H9 (cell line): ENCODE measurements around the gene METAP2. TPM values are rescaled to one million over a fixed set of nuclear protein-coding genes. Genes with fewer than 3 reads are reported as not detected.

Experiments
- DNase-seq: peaks from one replicate; pipeline ENCODE4 v3.0.0-alpha.2; 2017
- H2AFZ ChIP-seq: one replicate; pipeline ENCODE4 v1.6.1; 2013; ENCODE audit warnings: mild to moderate bottlenecking, low read length, control low read depth, moderate library complexity
- H2AK5ac ChIP-seq: 2 replicates; pipeline ENCODE4 v1.6.1; 2013; ENCODE audit warnings: low read length, control low read depth, mixed read lengths; ENCODE audit not compliant: insufficient read length
- H2BK120ac ChIP-seq: one replicate; pipeline ENCODE4 v1.6.1; 2013; ENCODE audit warnings: low read depth, mild to moderate bottlenecking, low read length, control low read depth, inconsistent platforms; ENCODE audit not compliant: poor library complexity, severe bottlenecking
- H2BK12ac ChIP-seq: 2 replicates; pipeline ENCODE4 v1.6.1; 2013; ENCODE audit warnings: low read length, control low read depth, mixed read lengths, low read depth; ENCODE audit not compliant: insufficient read length
- H2BK15ac ChIP-seq: 2 replicates; pipeline ENCODE4 v1.6.1; 2013; ENCODE audit warnings: low read depth, low read length, control low read depth
- H2BK20ac ChIP-seq: one replicate; pipeline ENCODE4 v1.6.1; 2013; ENCODE audit warnings: low read depth, mild to moderate bottlenecking, low read length, control low read depth, inconsistent platforms; ENCODE audit not compliant: poor library complexity, severe bottlenecking
- H2BK5ac ChIP-seq: 2 replicates; pipeline ENCODE4 v1.6.1; 2013; ENCODE audit warnings: low read length, control low read depth, mixed read lengths; ENCODE audit not compliant: insufficient read length
- H3K14ac ChIP-seq: 2 replicates; pipeline ENCODE4 v1.6.1; 2013; ENCODE audit warnings: low read length, control low read depth; ENCODE audit not compliant: insufficient read depth
- H3K18ac ChIP-seq: 2 replicates; pipeline ENCODE4 v1.6.1; 2013; ENCODE audit warnings: low read depth, mild to moderate bottlenecking, mixed read lengths, low read length, control low read depth; ENCODE audit not compliant: insufficient read length
- H3K23ac ChIP-seq: 2 replicates; pipeline ENCODE4 v1.6.1; 2013; ENCODE audit warnings: low read length, control low read depth, mixed read lengths, low read depth; ENCODE audit not compliant: insufficient read length
- H3K23me2 ChIP-seq: 2 replicates; pipeline ENCODE4 v1.6.1; 2013; ENCODE audit warnings: low read depth, mild to moderate bottlenecking, mixed read lengths, low read length, control low read depth; ENCODE audit not compliant: insufficient read length, poor library complexity, severe bottlenecking
- H3K27ac ChIP-seq: 2 replicates; pipeline ENCODE4 v1.5.1; 2013; ENCODE audit warnings: low read length, control low read depth, mixed read lengths, low read depth; ENCODE audit not compliant: insufficient read length
- H3K27me3 ChIP-seq: 2 replicates; pipeline ENCODE4 v1.6.1; 2013; ENCODE audit warnings: low read length, control low read depth, inconsistent platforms; ENCODE audit not compliant: insufficient read depth
- H3K4ac ChIP-seq: 2 replicates; pipeline ENCODE4 v1.6.1; 2013; ENCODE audit warnings: low read depth, mild to moderate bottlenecking, control low read depth, inconsistent platforms, low read length, moderate library complexity
- H3K4me1 ChIP-seq: 2 replicates; pipeline ENCODE4 v1.6.1; 2013; ENCODE audit warnings: low read length, control low read depth, inconsistent platforms; ENCODE audit not compliant: insufficient read depth
- H3K4me2 ChIP-seq: 2 replicates; pipeline ENCODE4 v1.6.1; 2013; ENCODE audit warnings: low read length, control low read depth, mixed read lengths; ENCODE audit not compliant: insufficient read length, insufficient read depth
- H3K56ac ChIP-seq: 2 replicates; pipeline ENCODE4 v1.6.1; 2013; ENCODE audit warnings: low read depth, mild to moderate bottlenecking, mixed read lengths, low read length, control low read depth; ENCODE audit not compliant: insufficient read length
- H3K79me1 ChIP-seq: 2 replicates; pipeline ENCODE4 v1.6.1; 2013; ENCODE audit warnings: low read depth, mild to moderate bottlenecking, moderate library complexity, low read length, control low read depth, inconsistent platforms; ENCODE audit not compliant: insufficient read depth, poor library complexity, severe bottlenecking
- H3K79me2 ChIP-seq: 2 replicates; pipeline ENCODE4 v1.6.1; 2013; ENCODE audit warnings: low read length, control low read depth, inconsistent platforms; ENCODE audit not compliant: insufficient read depth
- H3K9ac ChIP-seq: 2 replicates; pipeline ENCODE4 v1.6.1; 2013; ENCODE audit warnings: low read length, control low read depth, mixed read lengths; ENCODE audit not compliant: insufficient read length; ENCODE audit errors: extremely low read depth
- H3K9me3 ChIP-seq: one replicate; pipeline ENCODE4 v1.6.1; 2013; ENCODE audit warnings: low read depth, low read length, inconsistent platforms; ENCODE audit not compliant: control insufficient read depth
- H3T11ph ChIP-seq: one replicate; pipeline ENCODE4 v1.6.1; 2013; ENCODE audit warnings: mild to moderate bottlenecking, low read length, control low read depth, inconsistent platforms
- H4K20me1 ChIP-seq: one replicate; pipeline ENCODE4 v1.6.1; 2013; ENCODE audit not compliant: control insufficient read depth, insufficient read length, insufficient read depth
- H4K5ac ChIP-seq: 2 replicates; pipeline ENCODE4 v1.6.1; 2013; ENCODE audit warnings: low read depth, mild to moderate bottlenecking, mixed read lengths, low read length, control low read depth; ENCODE audit not compliant: insufficient read length
- H4K8ac ChIP-seq: replicated peaks from 2 replicates; pipeline ENCODE4 v1.6.1; 2013; ENCODE audit warnings: low read length, control low read depth, mixed read lengths, low read depth; ENCODE audit not compliant: insufficient read length
- H4K91ac ChIP-seq: 2 replicates; pipeline ENCODE4 v1.6.1; 2013; ENCODE audit warnings: low read depth, mild to moderate bottlenecking, moderate library complexity, mixed read lengths, low read length, control low read depth; ENCODE audit not compliant: insufficient read length
- H3K27ac Mint-ChIP-seq, 3 experiments: 2 replicates in 2 of 3; 3 replicates in 1 of 3; pipeline ENCODE4 v1.8.0; 2020 to 2021; ENCODE audit warnings: mixed read lengths in 3 of 3, mild to moderate bottlenecking in 1 of 3, moderate library complexity in 1 of 3
- H3K27me3 Mint-ChIP-seq: 2 replicates; pipeline ENCODE4 v1.8.0; 2021; ENCODE audit warnings: low read depth, mild to moderate bottlenecking, moderate library complexity, mixed read lengths
- H3K36me3 Mint-ChIP-seq, 3 experiments: 2 replicates in 2 of 3; 3 replicates in 1 of 3; pipeline ENCODE4 v1.8.0; 2020 to 2021; ENCODE audit warnings: low read depth in 3 of 3, mixed read lengths in 3 of 3; ENCODE audit not compliant: insufficient read depth in 1 of 3
- H3K4me1 Mint-ChIP-seq, 2 experiments: 2 replicates each; pipeline ENCODE4 v1.8.0; 2020; ENCODE audit warnings: mixed read lengths in 2 of 2
- H3K4me3 Mint-ChIP-seq, 2 experiments: 2 replicates in 1 of 2; 3 replicates in 1 of 2; pipeline ENCODE4 v1.8.0; 2020 to 2021; ENCODE audit warnings: mild to moderate bottlenecking in 2 of 2, mixed read lengths in 2 of 2, moderate library complexity in 1 of 2
- H3K9me3 Mint-ChIP-seq, 2 experiments: 2 replicates in 1 of 2; 3 replicates in 1 of 2; pipeline ENCODE4 v1.8.0; 2020; ENCODE audit warnings: mild to moderate bottlenecking in 2 of 2, mixed read lengths in 2 of 2, moderate library complexity in 1 of 2
- WGBS: extraction: QIAGEN DNeasy Blood & Tissue Kit; methylation state at CpG from one replicate; pipeline ENCODE4 v1.1.7; 2013; ENCODE audit warnings: missing lambda C conversion rate, low lambda C conversion rate, mixed read lengths; ENCODE audit not compliant: insufficient read length; ENCODE audit errors: extremely low coverage; 5-methylcytosine and 5-hydroxymethylcytosine counted together
- total RNA-seq: library from RNA; stranded (reverse); gene quantifications from 2 replicates; pipeline ENCODE4 v1.2.1, GENCODE V29; 2021
- TF ChIP-seq, protein P1 (sequence below): fragments of 200-600 bp; sonication (generic); conservative IDR thresholded peaks from 3 replicates; pipeline ENCODE4 v1.8.0; 2021; ENCODE audit warnings: antibody characterized with exemption, mild to moderate bottlenecking

The METAP2 gene
- total RNA-seq, 1 experiment from 2014 or later, result 140 TPM

DNA sequence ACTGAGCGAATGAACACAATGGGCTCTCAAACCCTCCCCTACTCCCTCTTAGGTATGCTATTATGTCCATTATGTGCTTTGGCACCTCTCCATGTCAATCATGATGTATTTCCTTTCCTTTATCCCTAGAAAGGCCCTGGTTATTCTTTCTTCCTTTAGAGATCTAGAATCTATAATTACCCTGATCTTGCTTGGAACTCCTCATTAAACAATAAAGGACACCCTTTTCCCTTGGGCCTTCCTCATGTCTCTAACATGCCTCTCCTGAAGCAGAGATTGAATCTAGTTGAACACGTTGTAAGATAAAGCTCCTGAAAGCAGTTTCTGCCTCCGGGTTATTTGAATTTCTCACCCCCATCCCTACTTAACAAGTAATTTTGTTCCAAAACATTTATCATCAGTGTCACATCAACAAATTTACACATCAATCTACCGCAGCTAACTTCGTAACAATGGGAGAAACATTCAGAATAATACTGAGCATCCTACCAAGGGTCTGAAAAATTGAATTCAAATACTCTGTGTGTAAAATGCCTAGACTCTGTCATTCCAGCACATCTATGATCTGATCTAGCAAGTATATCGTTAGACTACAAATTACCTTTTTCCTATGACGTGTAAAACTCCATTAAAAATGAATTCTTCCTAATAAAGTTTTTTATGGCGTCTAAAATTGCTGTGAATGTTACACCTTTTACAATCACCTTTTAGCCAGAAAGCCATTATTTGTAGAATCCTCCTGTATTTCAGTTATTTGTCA, 72.0 kb downstream of the METAP2 start:
- peaks cover 0 to 5% of the 10 kb centered on the region in 2 experiments; a peak in 2 of 5 replicates for H3K9me3 Mint-ChIP-seq
- H3K14ac ChIP-seq, result no peak overlapping the region
- H4K91ac ChIP-seq, result no peak overlapping the region
- H2BK12ac ChIP-seq, result no peak overlapping the region
- H3K56ac ChIP-seq, result no peak overlapping the region
- peak overlapping the region; percentile 83 to 96 for H3K4me3 Mint-ChIP-seq
- no peaks in the 10 kb centered on the region for H4K20me1 ChIP-seq
- no peak overlapping the region for H2AFZ ChIP-seq
- H2BK5ac ChIP-seq, result no peak overlapping the region
- H3K27ac Mint-ChIP-seq, result peak overlapping the region; percentile 11 to 99 (median 93)
- H3K79me1 ChIP-seq, result peaks cover 3% of the 10 kb centered on the region
- no peak overlapping the region for H3K4ac ChIP-seq
- peaks cover 32% of the 10 kb centered on the region; the same call in 1 of the 2 replicates for H3K79me2 ChIP-seq
- peak overlapping the region; percentile 83 for H3K27ac ChIP-seq
- H2AK5ac ChIP-seq, result no peak overlapping the region
- H3K18ac ChIP-seq, result no peak overlapping the region
- DNase-seq, result no peak
- peak overlapping the region; percentile 50 for H3K9ac ChIP-seq
- H3K23me2 ChIP-seq, result no peaks in the 10 kb centered on the region
- H4K5ac ChIP-seq, result no peak overlapping the region
- WGBS, result 100% methylated on average over 2 of the region's 8 CpGs
- no peak overlapping the region for H3T11ph ChIP-seq
- no peak overlapping the region for H4K8ac ChIP-seq
- peaks cover 1% of the 10 kb centered on the region; the same call in 1 of the 2 replicates for H3K27me3 Mint-ChIP-seq
- no peaks in the 10 kb centered on the region; the same call in 1 of the 2 replicates for H3K4me1 ChIP-seq
- TF ChIP-seq, protein P1, sequence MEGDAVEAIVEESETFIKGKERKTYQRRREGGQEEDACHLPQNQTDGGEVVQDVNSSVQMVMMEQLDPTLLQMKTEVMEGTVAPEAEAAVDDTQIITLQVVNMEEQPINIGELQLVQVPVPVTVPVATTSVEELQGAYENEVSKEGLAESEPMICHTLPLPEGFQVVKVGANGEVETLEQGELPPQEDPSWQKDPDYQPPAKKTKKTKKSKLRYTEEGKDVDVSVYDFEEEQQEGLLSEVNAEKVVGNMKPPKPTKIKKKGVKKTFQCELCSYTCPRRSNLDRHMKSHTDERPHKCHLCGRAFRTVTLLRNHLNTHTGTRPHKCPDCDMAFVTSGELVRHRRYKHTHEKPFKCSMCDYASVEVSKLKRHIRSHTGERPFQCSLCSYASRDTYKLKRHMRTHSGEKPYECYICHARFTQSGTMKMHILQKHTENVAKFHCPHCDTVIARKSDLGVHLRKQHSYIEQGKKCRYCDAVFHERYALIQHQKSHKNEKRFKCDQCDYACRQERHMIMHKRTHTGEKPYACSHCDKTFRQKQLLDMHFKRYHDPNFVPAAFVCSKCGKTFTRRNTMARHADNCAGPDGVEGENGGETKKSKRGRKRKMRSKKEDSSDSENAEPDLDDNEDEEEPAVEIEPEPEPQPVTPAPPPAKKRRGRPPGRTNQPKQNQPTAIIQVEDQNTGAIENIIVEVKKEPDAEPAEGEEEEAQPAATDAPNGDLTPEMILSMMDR, result no peak
- H3K9me3 ChIP-seq, result no peaks in the 10 kb centered on the region
- no peak overlapping the region for H3K23ac ChIP-seq
- peak overlapping the region; percentile 92 for H3K4me2 ChIP-seq
- no peak overlapping the region for H2BK120ac ChIP-seq
- peaks cover 33 to 39% of the 10 kb centered on the region in 2 experiments for H3K4me1 Mint-ChIP-seq
- H2BK20ac ChIP-seq, result no peak overlapping the region
- no peak overlapping the region for H2BK15ac ChIP-seq
- H3K27me3 ChIP-seq, result no peaks in the 10 kb centered on the region
- peaks cover 30 to 35% (median 34%) of the 10 kb centered on the region in 3 experiments for H3K36me3 Mint-ChIP-seq
